ENCODE measurements around the gene CLNS1A. TPM values are rescaled to one million over a fixed set of nuclear protein-coding genes. Genes with fewer than 3 reads are reported as not detected.
A peak's percentile ranks its signal among the peaks of the same experiment; 100 is the strongest.

CLNS1A gene, protein sequence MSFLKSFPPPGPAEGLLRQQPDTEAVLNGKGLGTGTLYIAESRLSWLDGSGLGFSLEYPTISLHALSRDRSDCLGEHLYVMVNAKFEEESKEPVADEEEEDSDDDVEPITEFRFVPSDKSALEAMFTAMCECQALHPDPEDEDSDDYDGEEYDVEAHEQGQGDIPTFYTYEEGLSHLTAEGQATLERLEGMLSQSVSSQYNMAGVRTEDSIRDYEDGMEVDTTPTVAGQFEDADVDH
- 10 to 100 TPM; 37.8 to 99.0 TPM for total RNA-seq

DNA sequence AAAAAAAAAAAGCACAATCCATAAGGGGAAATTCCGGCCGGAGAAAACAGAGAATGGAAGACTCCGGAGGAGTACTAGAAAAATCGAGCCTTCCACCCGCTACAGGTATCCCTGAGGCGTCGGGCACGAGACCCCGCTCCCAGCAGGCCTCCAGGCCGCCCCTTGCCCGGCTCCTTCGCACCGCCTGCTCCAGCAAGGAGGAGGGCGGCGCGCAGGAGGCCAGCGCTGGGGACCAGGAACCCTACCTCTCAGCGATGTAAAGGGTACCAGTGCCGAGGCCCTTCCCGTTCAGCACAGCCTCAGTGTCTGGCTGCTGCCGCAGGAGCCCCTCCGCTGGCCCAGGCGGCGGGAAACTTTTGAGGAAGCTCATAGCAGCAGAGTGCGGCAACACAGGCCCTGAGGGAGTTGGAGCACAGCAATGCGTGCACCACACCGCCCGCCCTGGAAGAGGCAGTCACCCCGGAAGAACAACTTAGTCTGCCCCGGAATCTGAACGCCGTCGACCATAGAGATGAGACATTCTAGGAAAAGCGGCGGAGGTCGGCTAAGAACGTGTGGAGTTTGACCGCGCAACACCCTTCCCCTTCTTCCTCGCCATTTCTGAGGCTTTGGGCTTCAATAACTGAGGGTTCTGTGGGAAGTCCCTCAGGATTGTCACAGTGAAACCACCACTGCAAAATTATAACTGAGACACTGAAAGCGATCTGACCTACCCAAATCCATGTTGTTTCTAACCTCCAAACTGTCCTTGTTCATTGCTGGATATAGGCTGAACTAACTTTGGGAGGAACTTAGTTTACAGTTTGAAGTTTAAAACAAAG is at the start of gene CLNS1A:
Gene CLNS1A, minus strand, starts transcription at position 450 of the 821 bp plus-strand sequence. Its CDS starts 80 bp downstream, at position 370.
- Histone ChIP-seq H3K4me3 (peak within 1 kb of the TSS; percentile 85 to 94), H3K27me3 (replicated peaks; ENCODE audit: insufficient read depth) (no peaks in the 10 kb centered on the region), H3K27ac (peak within 1 kb of the TSS; percentile 65 to 76), H3K9me3 (no peaks in the 10 kb centered on the region), H3K36me3 (no peaks in the 10 kb centered on the region), H3K4me1 (replicated peaks) (no peaks in the 10 kb centered on the region)
- TF ChIP-seq POLR2A (IDR thresholded peaks at IDR 0.05), result no peak
- peak; percentile 92 for TF ChIP-seq POLR2AphosphoS5 (IDR thresholded peaks at IDR 0.05)
- TF ChIP-seq, protein P1, sequence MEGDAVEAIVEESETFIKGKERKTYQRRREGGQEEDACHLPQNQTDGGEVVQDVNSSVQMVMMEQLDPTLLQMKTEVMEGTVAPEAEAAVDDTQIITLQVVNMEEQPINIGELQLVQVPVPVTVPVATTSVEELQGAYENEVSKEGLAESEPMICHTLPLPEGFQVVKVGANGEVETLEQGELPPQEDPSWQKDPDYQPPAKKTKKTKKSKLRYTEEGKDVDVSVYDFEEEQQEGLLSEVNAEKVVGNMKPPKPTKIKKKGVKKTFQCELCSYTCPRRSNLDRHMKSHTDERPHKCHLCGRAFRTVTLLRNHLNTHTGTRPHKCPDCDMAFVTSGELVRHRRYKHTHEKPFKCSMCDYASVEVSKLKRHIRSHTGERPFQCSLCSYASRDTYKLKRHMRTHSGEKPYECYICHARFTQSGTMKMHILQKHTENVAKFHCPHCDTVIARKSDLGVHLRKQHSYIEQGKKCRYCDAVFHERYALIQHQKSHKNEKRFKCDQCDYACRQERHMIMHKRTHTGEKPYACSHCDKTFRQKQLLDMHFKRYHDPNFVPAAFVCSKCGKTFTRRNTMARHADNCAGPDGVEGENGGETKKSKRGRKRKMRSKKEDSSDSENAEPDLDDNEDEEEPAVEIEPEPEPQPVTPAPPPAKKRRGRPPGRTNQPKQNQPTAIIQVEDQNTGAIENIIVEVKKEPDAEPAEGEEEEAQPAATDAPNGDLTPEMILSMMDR (IDR thresholded peaks at IDR 0.05), result peak in 1 of 4 experiments; percentile 20
- DNase-seq (ENCODE audit: low spot score), result peak; percentile 85
- under 1% methylated on average over 37 of the region's 41 CpGs for WGBS
- intact Hi-C loops (cut with DNase I), result loop anchor here (5.0 kb wide), 1 partner anchor 355 kb away; the partner anchor contains the start of gene INTS4

- DNase-seq (ENCODE audit: low spot score), result no peak
- Histone ChIP-seq H3K27me3 (replicated peaks; ENCODE audit: insufficient read depth) (no peaks in the 10 kb centered on the region), H3K4me3 (no peak overlapping the region), H3K27ac (no peak overlapping the region), H3K4me1 (replicated peaks) (no peaks in the 10 kb centered on the region), H3K36me3 (peaks cover 0 to 4% of the 10 kb centered on the region in 2 donors), H3K9me3 (no peaks in the 10 kb centered on the region)
- intact Hi-C loops (cut with DNase I), result no loop called here
- TF ChIP-seq POLR2A (IDR thresholded peaks at IDR 0.05) (no peak), POLR2AphosphoS5 (IDR thresholded peaks at IDR 0.05) (no peak)
- TF ChIP-seq, protein P1 (IDR thresholded peaks at IDR 0.05), result no peak
These were observed 49.5 kb upstream of the CLNS1A start for GRCh38 chr11:77687088-77687487.

DNA sequence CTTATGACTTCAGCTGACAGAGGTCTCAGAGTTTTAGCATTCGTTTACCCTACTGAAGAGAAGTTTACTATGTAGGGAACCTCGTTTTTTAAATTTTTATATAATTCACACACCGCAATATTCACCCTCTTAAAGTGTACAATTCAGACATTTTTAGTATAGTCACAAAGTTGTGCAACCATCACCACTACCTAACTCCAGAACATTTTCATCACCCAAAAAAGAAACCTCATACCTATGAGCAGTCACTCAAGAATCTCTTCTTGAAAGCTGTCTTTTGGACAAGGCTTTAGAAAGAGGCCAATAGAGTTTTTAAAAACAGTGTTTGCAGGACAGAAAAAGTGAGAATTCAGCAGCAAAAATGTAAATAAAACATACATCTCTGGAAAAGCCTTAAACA is 39.5 kb upstream of the CLNS1A start:
- 86% methylated on average over 3 of the region's 3 CpGs for WGBS
- peaks cover 0 to 10% of the 10 kb centered on the region in 2 donors for H3K36me3 ChIP-seq

DNA sequence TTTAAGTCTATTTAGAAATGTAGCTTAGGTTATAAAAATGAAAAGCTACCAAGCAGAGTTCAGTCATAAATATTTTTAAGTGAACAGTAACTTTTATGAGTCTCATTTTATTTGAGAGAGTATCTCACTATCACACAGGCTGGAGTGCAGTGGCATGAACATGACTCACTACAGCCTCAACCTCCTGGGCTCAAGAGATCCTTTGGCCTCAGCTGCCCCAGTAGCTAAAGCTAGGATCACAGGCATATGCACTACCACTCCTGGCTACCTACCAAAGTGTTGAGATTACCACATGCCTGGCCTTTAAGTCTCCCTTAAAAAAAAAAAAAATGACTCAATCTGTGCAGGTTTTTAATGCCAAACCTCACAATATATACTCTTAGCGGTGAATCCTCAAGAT is 34.7 kb upstream of the CLNS1A start:
- Histone ChIP-seq H3K36me3 (peaks cover 0 to 5% of the 10 kb centered on the region in 2 donors), H3K9me3 (no peaks in the 10 kb centered on the region), H3K27ac (no peak overlapping the region), H3K27me3 (replicated peaks; ENCODE audit: insufficient read depth) (no peaks in the 10 kb centered on the region), H3K4me1 (replicated peaks) (no peaks in the 10 kb centered on the region), H3K4me3 (no peak overlapping the region)
- DNase-seq (ENCODE audit: low spot score), result no peak
- TF ChIP-seq POLR2AphosphoS5 (IDR thresholded peaks at IDR 0.05) (peak; percentile 12), POLR2A (IDR thresholded peaks at IDR 0.05) (no peak)
- intact Hi-C loops (cut with DNase I), result no loop called here
- 93% methylated on average over 1 of the region's 1 CpG for WGBS

More for the DNA sequence above, 39.5 kb upstream of the CLNS1A start:
- Histone ChIP-seq H3K4me3 (no peak overlapping the region), H3K27ac (no peak overlapping the region), H3K4me1 (replicated peaks) (no peaks in the 10 kb centered on the region), H3K27me3 (replicated peaks; ENCODE audit: insufficient read depth) (no peaks in the 10 kb centered on the region), H3K9me3 (no peaks in the 10 kb centered on the region)
- intact Hi-C loops (cut with DNase I), result no loop called here
- DNase-seq (ENCODE audit: low spot score), result no peak
- TF ChIP-seq POLR2AphosphoS5 (IDR thresholded peaks at IDR 0.05), result no peak
- TF ChIP-seq POLR2A (IDR thresholded peaks at IDR 0.05), result no peak
- TF ChIP-seq, protein P1 (IDR thresholded peaks at IDR 0.05), result no peak

- Histone ChIP-seq H3K4me1 (replicated peaks) (no peaks in the 10 kb centered on the region), H3K36me3 (peaks cover 0 to 3% of the 10 kb centered on the region in 2 donors)
- WGBS, result 88% methylated on average over 2 of the region's 2 CpGs
These were observed 32.4 kb upstream of the CLNS1A start for GRCh38 chr11:77669848-77670511.

More at GRCh38 chr11:77669848-77670511, 32.4 kb upstream of the CLNS1A start:
- DNase-seq (ENCODE audit: low spot score), result peak; percentile 11
- intact Hi-C loops (cut with DNase I), result no loop called here
- no peaks in the 10 kb centered on the region for H3K9me3 ChIP-seq
- no peak overlapping the region for H3K27ac ChIP-seq
- no peak for TF ChIP-seq POLR2A (IDR thresholded peaks at IDR 0.05)
- TF ChIP-seq POLR2AphosphoS5 (IDR thresholded peaks at IDR 0.05), result peak; percentile 70
- TF ChIP-seq, protein P1 (IDR thresholded peaks at IDR 0.05), result no peak
- no peaks in the 10 kb centered on the region for H3K27me3 ChIP-seq (replicated peaks; ENCODE audit: insufficient read depth)
- no peak overlapping the region for H3K4me3 ChIP-seq
